Measurements from ENCODE around the gene STON1.
"Not testable (repeated sequence)": the region's sequence is repeated elsewhere in the genome, so short reads cannot be mapped to it uniquely, and the experiment has no call there.

Gene STON1

DNA sequence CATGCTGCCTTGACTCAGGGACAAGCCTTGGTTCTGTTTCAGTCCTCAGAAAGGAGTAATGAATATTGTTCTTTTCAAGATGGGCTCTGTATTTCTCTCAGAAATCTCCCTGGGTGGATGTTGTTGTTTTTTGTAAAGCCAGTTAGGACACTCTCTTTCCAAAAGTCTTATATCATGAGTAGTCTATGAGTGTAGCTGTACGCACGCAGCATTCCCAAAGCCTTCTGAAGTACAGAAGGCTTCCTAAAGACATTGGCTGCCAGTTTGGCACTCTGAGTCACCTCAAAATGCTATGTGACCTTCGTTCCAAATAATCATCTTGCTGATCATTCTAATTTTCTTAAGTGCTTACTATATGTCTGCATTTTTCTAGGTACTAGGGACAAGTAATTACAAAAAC is 71.0 kb downstream of the STON1 start:
- no peak for DNase-seq (ENCODE audit: extremely low read depth, low read depth)
- TF ChIP-seq, protein P1, sequence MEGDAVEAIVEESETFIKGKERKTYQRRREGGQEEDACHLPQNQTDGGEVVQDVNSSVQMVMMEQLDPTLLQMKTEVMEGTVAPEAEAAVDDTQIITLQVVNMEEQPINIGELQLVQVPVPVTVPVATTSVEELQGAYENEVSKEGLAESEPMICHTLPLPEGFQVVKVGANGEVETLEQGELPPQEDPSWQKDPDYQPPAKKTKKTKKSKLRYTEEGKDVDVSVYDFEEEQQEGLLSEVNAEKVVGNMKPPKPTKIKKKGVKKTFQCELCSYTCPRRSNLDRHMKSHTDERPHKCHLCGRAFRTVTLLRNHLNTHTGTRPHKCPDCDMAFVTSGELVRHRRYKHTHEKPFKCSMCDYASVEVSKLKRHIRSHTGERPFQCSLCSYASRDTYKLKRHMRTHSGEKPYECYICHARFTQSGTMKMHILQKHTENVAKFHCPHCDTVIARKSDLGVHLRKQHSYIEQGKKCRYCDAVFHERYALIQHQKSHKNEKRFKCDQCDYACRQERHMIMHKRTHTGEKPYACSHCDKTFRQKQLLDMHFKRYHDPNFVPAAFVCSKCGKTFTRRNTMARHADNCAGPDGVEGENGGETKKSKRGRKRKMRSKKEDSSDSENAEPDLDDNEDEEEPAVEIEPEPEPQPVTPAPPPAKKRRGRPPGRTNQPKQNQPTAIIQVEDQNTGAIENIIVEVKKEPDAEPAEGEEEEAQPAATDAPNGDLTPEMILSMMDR (IDR thresholded peaks at IDR 0.05; ENCODE audit: low read depth, low read length): no peak

DNA sequence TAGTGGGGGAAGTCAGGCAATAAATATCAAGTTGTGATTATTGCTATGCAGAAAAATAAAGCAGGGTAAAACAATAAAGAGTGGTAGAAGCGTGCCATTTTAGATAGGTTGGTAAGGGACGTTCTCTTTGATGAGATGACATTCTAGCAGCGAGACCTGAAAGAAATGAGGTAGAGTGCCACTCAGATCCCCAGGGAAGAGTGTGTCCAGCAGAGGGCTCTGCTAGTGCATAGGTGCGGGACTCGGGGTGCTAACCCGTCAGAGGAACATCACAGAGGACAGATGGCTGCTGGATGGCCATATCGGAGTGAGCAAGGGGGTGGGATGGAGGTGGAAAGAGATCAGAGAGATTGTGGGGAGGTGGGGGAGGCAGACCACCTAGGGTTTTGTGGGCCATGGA is 71.4 kb downstream of the STON1 start:
- TF ChIP-seq, protein P1 (IDR thresholded peaks at IDR 0.05; ENCODE audit: low read depth, low read length): peak; percentile 17
- no peak for DNase-seq (ENCODE audit: extremely low read depth, low read depth)

DNA sequence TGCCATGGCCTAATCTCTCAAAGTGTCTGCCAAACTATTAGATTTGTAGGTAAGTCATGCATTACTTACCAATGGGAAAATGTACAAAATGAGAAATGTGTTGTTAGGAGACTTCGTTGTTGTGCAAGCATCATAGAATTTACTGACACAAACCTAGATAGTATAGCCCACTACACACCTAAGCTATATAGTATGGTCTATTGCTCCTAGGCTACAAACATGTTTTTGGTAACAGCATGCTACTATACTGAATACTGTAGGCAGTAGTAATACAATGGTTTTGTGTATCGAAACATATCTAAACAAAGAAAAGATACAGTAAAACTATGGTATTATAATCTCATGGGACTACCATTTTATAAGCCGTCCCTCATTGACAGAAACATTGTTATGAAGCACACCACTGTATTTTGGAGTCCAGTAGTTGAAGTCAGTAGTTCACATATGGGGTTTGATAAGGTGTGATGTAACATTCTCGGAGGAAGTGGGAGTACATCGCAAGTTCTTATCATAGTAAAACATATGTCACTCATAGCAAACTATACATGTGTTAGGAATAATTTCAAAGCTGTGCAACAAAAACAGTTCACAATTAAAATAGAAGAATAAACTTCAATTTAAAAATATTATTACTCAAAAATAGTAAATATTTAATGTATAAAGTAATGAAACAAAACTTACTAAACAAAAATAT is 75.7 kb downstream of the STON1 start:
- no peak for DNase-seq (ENCODE audit: extremely low read depth, low read depth)
- TF ChIP-seq, protein P1 (IDR thresholded peaks at IDR 0.05; ENCODE audit: low read depth, low read length): no peak

DNA sequence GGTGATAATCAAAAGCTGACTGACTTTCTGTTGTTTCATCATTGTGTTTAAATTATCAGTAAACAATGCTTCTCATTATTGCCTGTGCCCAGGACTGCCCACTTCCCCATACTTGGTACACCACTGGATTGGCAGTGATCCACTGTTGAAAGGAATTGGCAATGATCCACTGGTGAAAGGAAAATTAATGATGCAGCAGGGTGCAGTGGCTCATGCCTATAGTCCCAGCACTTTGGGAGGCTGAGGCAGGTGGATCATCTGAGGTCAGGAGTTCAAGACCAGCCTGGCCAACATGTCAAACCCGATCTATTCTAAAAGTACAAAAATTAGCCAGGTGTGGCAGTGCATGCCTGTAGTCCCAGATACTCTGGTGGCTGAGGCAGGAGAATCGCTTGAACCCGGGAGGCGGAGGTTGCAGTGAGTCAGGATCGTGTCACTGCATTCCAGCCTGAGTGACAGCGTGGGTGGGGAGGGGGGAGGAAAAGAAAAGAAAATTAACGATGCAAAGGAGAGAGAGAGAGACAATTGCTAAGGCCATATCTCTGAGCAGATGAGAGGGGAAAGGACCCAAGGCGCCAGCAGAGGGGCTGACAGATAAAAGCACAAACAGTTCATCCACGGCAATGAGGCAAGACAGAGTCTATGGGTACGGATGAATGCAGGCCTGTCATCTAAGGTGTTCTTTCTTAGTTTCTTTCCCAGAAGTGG is 77.5 kb downstream of the STON1 start:
- DNase-seq (ENCODE audit: extremely low read depth, low read depth): no peak
- TF ChIP-seq, protein P1 (IDR thresholded peaks at IDR 0.05; ENCODE audit: low read depth, low read length): no peak

DNA sequence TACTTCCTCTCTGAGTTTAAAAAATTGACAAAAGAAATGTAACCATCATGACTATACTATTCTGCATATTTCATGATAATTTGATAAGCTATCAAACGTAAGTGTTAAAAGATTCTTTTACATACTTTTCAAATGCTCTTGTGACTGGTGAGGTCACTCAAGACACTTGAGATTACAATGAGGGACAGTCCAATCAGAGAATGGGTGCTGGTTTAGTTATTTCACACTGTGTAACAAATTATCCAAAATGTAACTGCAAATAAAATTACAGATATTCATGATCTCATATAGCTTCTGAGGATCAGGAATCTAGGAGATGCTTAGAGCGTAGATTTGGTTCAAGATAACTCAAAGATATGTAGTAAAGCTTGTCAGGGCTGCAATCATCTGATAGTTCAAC is 83.3 kb downstream of the STON1 start:
- no peak for DNase-seq (ENCODE audit: extremely low read depth, low read depth)
- TF ChIP-seq, protein P1 (IDR thresholded peaks at IDR 0.05; ENCODE audit: low read depth, low read length): no peak

DNA sequence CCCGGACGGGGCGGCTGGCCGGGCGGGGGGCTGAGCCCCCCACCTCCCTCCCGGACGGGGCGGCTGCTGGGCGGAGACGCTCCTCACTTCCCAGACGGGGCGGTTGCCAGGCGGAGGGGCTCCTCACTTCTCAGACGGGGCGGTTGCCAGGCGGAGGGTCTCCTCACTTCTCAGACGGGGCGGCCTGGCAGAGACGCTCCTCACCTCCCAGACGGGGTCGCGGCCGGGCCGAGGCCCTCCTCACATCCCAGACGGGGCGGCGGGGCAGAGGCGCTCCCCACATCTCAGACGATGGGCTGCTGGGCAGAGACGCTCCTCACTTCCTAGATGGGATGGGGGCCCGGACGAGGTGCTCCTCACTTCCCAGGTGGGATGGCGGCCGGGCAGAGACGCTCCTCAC is 84.6 kb downstream of the STON1 start:
- DNase-seq (ENCODE audit: extremely low read depth, low read depth): not testable (repeated sequence)

DNA sequence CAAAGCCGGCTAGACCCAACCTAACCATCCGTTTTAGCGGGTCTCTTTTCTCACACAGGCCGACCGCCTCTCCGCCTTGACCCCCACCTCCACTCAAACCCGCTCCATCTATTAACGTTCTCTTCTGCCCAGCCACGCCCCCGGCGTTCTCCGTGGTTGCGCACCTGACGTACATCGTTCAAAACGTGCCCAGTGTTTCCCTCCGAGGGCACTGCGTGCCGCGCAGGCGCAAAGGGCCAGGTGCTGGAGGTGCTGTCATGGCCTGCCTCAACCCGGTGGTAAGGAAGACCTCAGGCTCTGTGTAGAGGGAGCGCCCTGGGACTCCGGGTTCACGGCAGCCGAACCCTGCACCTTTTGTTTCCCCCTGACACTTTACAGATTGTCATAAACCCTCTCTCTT is 87.7 kb downstream of the STON1 start, which contains the start of gene GTF2A1L:
GTF2A1L (plus strand) TSS at position 239 of the 400 bp plus-strand sequence; CDS start at position 258, 19 bp downstream.
- TF ChIP-seq, protein P1 (IDR thresholded peaks at IDR 0.05; ENCODE audit: low read depth, low read length): no peak

More for the DNA sequence above, 87.7 kb downstream of the STON1 start, which contains the start of gene GTF2A1L:
- no peak for DNase-seq (ENCODE audit: extremely low read depth, low read depth)

Data from AG09319 (cell line).